GM15510 (cell line): ENCODE measurements around the gene CAMK2A.

Experiments used
- POLR2A ChIP-seq: IDR thresholded peaks from 3 replicates; pipeline ENCODE4 v1.6.1; 2011; ENCODE audit warnings: borderline replicate concordance; ENCODE audit not compliant: insufficient read length; ENCODE audit errors: extremely low read depth

Gene CAMK2A

GRCh38 chr5:150235500-150235854, 54.1 kb downstream of the CAMK2A start:
- TF ChIP-seq POLR2A = no peak

DNA sequence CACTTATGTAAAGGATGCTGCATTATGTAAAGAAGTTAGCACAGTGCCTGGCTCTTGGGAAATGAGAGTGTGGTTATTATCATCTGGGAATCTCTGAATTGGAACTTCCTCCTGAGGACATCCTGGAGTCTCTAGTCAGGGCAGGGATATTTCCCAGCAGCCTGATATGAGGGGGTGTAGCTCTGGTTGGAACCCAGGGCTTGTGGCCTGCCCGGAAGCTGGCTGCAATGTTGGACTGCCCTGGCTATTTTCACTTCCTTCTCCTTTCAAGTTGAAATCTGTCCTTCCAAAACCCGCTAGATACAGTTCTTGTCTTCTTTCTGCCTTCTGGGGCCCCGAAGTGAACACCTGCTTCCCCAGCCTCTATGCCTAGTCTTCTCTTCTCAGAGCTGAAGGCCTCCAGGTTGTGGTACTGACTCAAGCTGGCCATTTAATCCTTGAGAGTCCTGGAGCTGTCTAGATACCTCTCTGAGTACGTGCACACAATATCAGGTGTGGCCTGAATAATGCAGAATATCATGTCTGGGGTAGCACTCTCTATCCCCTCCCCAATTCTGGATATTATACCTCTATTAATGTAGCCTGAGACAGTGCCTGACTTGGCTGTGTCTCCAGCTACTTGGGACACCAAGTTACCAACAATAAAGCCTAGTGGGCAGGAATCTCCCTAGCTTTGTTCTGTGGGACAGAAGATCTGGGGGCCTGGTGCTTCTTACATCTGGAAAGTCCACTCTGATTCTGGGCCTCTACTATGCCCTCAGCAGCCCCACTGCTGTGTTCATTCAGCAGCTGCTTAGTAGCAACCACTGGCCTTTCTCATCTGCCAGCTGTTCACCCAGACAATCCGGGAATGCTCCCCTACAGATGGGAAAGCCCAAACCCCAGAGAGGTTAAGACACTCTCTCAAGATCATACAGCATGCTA, 54.7 kb downstream of the CAMK2A start:
- TF ChIP-seq POLR2A = no peak

- no peak for TF ChIP-seq POLR2A
Measured at GRCh38 chr5:150230842-150231241, 58.7 kb downstream of the CAMK2A start.

GRCh38 chr5:150229571-150229970, 60.0 kb downstream of the CAMK2A start:
- no peak for TF ChIP-seq POLR2A

DNA sequence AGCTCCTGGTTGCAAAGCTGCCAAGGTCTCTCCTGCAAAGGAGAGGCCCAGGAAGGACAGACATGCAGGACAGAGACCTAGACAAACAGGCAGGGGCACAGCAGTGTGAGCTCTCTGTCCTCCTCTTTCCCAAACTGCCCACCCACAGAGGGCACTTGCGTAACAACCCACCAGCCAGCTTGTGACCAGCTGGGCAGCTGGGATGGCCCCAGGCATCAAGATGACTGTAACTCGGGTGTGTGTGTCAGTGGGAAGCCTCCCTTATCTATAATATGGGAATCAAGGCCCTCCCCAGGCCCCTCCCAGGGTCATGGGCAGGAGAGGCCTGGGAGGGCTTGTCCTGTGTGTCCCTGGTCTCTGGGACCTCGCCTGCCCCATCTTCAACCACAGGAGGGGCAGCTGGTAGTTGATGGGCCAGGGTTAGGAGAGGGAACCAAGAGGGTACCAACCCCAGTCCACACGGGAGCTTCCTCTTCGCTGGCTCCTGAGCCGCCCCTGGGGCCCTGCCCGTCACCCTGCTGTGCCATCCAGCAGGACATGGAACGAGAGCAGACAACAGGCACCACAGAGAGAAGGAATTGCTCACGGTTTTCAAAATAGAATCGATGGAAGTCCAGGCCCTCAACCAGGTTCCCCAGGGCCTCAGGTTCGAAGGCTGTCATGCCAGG, 61.8 kb downstream of the CAMK2A start:
- no peak for TF ChIP-seq POLR2A

- no peak for TF ChIP-seq POLR2A
Measured at GRCh38 chr5:150227036-150227435, 62.5 kb downstream of the CAMK2A start.

- TF ChIP-seq POLR2A = no peak
Measured at GRCh38 chr5:150224483-150225027, 65.0 kb downstream of the CAMK2A start.

DNA sequence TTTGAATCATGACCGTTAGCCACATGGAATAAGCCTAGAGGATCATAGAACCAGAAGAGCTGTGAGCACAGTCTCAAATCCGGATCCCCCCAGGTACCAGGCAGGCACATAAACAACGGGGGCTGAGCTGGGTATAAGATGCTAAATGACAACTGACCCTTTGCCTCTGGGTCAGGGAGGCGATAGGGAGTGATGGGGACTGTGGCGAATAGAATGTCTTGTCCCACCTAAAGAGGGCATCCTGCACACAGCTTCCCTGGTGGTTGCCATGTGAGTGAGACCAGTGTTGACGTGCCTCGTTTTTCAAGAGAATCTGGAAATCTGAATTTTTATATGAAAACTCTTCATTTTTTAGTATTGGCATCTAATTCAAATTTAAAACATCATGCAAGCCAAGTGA, 66.1 kb downstream of the CAMK2A start:
- TF ChIP-seq POLR2A = no peak

GRCh38 chr5:150222906-150223305, 66.7 kb downstream of the CAMK2A start:
- TF ChIP-seq POLR2A = no peak

- TF ChIP-seq POLR2A = no peak
Measured at GRCh38 chr5:150221471-150221870, 68.1 kb downstream of the CAMK2A start.

- TF ChIP-seq POLR2A = no peak
Measured at GRCh38 chr5:150219861-150220260, 69.7 kb downstream of the CAMK2A start.

- no peak for TF ChIP-seq POLR2A
Measured at GRCh38 chr5:150219142-150219541, 70.4 kb downstream of the CAMK2A start.

- no peak for TF ChIP-seq POLR2A
Measured at GRCh38 chr5:150218693-150219035, 70.9 kb downstream of the CAMK2A start.

DNA sequence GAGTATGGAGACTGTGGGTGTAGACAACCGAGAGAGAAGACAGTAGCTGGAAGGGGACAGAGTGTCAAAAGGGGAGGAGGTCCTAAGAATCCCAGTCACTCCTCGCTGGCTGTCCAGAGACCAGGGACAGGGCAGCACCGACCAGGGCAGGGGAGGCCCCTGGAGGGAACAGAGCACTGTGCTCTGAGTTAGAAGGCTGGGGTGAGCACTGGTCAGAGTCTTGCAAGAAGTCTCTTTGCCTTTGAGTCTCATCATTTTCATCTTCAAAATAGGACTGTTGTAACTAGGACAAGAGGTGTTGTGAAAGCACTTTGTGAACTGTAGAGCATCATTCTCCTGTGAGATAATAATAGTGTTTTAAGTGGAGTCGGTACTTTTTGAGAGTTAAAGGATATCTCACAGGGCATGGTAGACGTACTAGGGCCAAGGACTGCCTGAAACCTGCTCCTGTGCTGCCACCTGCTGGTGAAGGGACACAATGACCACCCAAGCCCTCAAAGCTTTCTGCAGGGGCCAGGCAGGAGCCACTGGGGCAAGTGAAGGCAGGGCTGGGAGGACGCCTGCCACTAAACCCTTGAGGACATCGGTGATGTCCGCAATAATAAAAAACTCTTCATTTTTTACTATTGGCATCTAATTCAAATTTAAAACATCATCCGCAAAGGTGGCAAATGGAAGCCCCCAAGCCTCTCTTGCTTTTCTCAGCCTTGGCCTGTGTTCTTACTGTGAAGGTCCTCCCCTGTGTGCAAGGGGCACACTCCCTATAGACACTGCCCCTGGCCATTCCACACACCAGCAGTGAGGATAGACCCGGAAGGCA, 71.5 kb downstream of the CAMK2A start:
- no peak for TF ChIP-seq POLR2A

DNA sequence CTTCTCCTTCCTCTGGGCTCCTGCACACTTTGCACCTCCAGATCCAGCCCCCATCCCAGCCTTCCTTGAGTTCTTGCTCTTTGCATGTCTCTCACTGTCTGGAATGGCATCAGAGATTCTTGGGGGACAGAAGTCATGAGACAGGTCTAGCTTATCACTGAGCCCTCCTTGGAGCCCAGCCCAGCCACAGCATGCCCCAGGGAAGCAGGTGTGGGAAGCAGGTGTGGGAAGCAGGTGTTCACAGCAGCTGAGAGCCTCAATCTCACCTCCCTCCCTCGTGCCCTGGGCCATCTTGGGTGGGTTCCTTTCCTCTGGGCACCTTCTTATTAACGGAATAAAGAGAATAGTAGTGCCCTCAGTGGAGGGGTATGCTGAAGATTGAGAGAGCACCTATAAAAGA, 72.5 kb downstream of the CAMK2A start:
- TF ChIP-seq POLR2A = no peak
